Measurements from ENCODE around the gene C17orf113.

DNA sequence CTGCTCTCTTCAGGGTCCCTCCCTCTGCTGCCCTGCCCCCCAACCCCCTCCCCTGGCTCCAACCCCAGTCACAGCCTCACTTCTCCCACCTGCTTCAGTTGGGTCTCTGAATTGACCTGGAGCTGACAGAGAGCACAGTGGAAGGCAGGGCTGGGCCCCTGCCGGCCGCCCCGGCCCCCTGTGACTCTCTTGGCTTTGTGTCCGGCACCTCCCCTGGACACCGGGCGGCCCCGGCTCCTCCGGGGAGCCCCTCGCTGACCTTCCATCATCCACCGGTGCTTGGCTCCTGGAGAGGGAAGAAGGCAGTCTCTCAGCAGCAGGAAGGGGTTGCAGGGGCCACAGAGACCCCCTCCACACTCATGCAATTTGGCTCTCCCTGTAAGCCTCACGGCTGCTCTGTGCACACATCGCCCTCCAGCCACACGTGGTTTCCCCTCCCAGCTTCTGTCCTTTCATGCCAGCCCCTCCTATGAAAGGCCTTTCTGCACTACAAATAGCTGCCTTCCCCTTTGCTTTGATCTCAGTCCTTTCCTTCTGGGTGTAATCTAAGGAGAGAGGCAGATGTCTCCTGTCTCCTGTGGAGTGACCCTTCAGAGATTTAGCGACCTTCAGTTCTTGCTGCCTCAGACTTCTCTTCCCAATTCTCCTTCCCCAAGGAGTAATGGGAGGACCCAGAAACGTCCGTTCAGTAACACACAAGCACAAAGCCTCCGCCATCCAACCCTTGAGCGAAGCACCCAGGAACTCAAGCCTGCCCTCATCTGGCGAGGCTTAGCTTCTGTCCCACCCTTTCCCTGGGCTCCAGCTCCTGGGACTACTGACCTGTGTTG is 22.2 kb downstream of the C17orf113 start:
- TF ChIP-seq, protein P1, sequence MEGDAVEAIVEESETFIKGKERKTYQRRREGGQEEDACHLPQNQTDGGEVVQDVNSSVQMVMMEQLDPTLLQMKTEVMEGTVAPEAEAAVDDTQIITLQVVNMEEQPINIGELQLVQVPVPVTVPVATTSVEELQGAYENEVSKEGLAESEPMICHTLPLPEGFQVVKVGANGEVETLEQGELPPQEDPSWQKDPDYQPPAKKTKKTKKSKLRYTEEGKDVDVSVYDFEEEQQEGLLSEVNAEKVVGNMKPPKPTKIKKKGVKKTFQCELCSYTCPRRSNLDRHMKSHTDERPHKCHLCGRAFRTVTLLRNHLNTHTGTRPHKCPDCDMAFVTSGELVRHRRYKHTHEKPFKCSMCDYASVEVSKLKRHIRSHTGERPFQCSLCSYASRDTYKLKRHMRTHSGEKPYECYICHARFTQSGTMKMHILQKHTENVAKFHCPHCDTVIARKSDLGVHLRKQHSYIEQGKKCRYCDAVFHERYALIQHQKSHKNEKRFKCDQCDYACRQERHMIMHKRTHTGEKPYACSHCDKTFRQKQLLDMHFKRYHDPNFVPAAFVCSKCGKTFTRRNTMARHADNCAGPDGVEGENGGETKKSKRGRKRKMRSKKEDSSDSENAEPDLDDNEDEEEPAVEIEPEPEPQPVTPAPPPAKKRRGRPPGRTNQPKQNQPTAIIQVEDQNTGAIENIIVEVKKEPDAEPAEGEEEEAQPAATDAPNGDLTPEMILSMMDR (IDR thresholded peaks at IDR 0.05; ENCODE audit: poor library complexity): peak; percentile 16
- TF ChIP-seq EZH2 (IDR thresholded peaks at IDR 0.05; ENCODE audit: borderline replicate concordance): no peak
